ENCODE measurements around the gene CPNE9. TPM values are rescaled to one million over a fixed set of nuclear protein-coding genes. Genes with fewer than 3 reads are reported as not detected.

CPNE9 gene
- total RNA-seq, 1 donor from 2014 or later = 0.20 TPM

GRCh38 chr3:9721015-9721699 is 17.5 kb downstream of the CPNE9 start:
- H3K36me3 ChIP-seq (ENCODE audit: insufficient read depth, low read length) = no peaks in the 10 kb centered on the region
- Mint-ChIP-seq H3K9me3 (ENCODE audit: unreplicated experiment) (peaks cover 2% of the 10 kb centered on the region), H3K36me3 (ENCODE audit: low read depth, unreplicated experiment) (no peaks in the 10 kb centered on the region), H3K27me3 (ENCODE audit: low read depth, unreplicated experiment) (peaks cover 11% of the 10 kb centered on the region), H3K27ac (ENCODE audit: unreplicated experiment) (no peak overlapping the region), H3K4me1 (ENCODE audit: low read depth, unreplicated experiment) (peaks cover 3% of the 10 kb centered on the region), H3K4me3 (ENCODE audit: unreplicated experiment) (no peak overlapping the region)
- H4K20me1 ChIP-seq (ENCODE audit: insufficient read depth, low read length) = no peaks in the 10 kb centered on the region
- no peak overlapping the region for H3K27ac ChIP-seq (ENCODE audit: low read depth, low read length)
- no peak overlapping the region for H2AFZ ChIP-seq (ENCODE audit: low read depth, low read length)
- H3K9ac ChIP-seq (ENCODE audit: low read length) = no peak overlapping the region
- H3K4me1 ChIP-seq (ENCODE audit: insufficient read depth, low read length) = peaks cover under 1% of the 10 kb centered on the region
- no peaks in the 10 kb centered on the region for H3K27me3 ChIP-seq (ENCODE audit: insufficient read depth, low read length)
- FAIRE-seq (no peak), DNase-seq (ENCODE audit: low read depth) (no peak)
- no peak overlapping the region for H3K4me2 ChIP-seq (ENCODE audit: low read length)
- no peak overlapping the region for H3K4me3 ChIP-seq (ENCODE audit: insufficient read depth, low read depth, low read length)
- no peaks in the 10 kb centered on the region for H3K79me2 ChIP-seq (ENCODE audit: insufficient read depth, low read length)
- no peaks in the 10 kb centered on the region for H3K9me3 ChIP-seq (ENCODE audit: insufficient read depth, low read depth, low read length)
- TF ChIP-seq EZH2 (IDR thresholded peaks at IDR 0.05; ENCODE audit: insufficient read depth, low read length) = no peak
- TF ChIP-seq, protein P1, sequence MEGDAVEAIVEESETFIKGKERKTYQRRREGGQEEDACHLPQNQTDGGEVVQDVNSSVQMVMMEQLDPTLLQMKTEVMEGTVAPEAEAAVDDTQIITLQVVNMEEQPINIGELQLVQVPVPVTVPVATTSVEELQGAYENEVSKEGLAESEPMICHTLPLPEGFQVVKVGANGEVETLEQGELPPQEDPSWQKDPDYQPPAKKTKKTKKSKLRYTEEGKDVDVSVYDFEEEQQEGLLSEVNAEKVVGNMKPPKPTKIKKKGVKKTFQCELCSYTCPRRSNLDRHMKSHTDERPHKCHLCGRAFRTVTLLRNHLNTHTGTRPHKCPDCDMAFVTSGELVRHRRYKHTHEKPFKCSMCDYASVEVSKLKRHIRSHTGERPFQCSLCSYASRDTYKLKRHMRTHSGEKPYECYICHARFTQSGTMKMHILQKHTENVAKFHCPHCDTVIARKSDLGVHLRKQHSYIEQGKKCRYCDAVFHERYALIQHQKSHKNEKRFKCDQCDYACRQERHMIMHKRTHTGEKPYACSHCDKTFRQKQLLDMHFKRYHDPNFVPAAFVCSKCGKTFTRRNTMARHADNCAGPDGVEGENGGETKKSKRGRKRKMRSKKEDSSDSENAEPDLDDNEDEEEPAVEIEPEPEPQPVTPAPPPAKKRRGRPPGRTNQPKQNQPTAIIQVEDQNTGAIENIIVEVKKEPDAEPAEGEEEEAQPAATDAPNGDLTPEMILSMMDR (IDR thresholded peaks at IDR 0.05; ENCODE audit: insufficient read depth, low read depth, low read length) = no peak

DNA sequence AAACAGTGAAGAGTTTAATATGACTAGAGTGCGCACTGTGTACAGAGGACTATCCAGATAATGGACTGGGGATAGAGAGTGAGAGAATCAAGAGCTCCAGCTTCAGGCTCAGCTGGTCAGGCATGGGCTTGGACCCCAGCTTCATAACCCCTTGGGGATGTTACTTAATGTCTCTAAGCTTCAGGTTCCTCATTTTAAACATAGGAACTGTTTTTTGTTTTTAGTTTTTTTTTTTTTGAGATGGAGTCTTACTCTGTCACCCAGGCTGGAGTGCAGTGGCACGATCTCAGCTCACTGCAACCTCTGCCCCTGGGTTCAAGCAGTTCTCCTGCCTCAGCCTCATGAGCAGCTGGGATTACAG is 18.0 kb downstream of the CPNE9 start:
- Histone ChIP-seq H3K27me3 (ENCODE audit: insufficient read depth, low read length) (no peaks in the 10 kb centered on the region), H3K4me1 (ENCODE audit: insufficient read depth, low read length) (no peaks in the 10 kb centered on the region), H3K79me2 (ENCODE audit: insufficient read depth, low read length) (no peaks in the 10 kb centered on the region), H2AFZ (ENCODE audit: low read depth, low read length) (no peak overlapping the region), H3K4me3 (ENCODE audit: insufficient read depth, low read depth, low read length) (no peak overlapping the region), H3K9me3 (ENCODE audit: insufficient read depth, low read depth, low read length) (no peaks in the 10 kb centered on the region), H3K4me2 (ENCODE audit: low read length) (no peak overlapping the region), H3K9ac (ENCODE audit: low read length) (no peak overlapping the region), H3K27ac (ENCODE audit: low read depth, low read length) (no peak overlapping the region), H4K20me1 (ENCODE audit: insufficient read depth, low read length) (no peaks in the 10 kb centered on the region), H3K36me3 (ENCODE audit: insufficient read depth, low read length) (no peaks in the 10 kb centered on the region)
- H3K4me3 Mint-ChIP-seq (ENCODE audit: unreplicated experiment) = no peak overlapping the region
- no peaks in the 10 kb centered on the region for H3K36me3 Mint-ChIP-seq (ENCODE audit: low read depth, unreplicated experiment)
- no peak overlapping the region for H3K27ac Mint-ChIP-seq (ENCODE audit: unreplicated experiment)
- DNase-seq (ENCODE audit: low read depth) (no peak), FAIRE-seq (no peak)
- H3K4me1 Mint-ChIP-seq (ENCODE audit: low read depth, unreplicated experiment) = peaks cover 3% of the 10 kb centered on the region
- no peak for TF ChIP-seq EZH2 (IDR thresholded peaks at IDR 0.05; ENCODE audit: insufficient read depth, low read length)
- TF ChIP-seq, protein P1 (IDR thresholded peaks at IDR 0.05; ENCODE audit: insufficient read depth, low read depth, low read length) = no peak
- H3K27me3 Mint-ChIP-seq (ENCODE audit: low read depth, unreplicated experiment) = peaks cover 11% of the 10 kb centered on the region
- peaks cover 2% of the 10 kb centered on the region for H3K9me3 Mint-ChIP-seq (ENCODE audit: unreplicated experiment)

GRCh38 chr3:9725775-9726515 is 22.3 kb downstream of the CPNE9 start:
- FAIRE-seq = no peak
- no peaks in the 10 kb centered on the region for H3K36me3 Mint-ChIP-seq (ENCODE audit: low read depth, unreplicated experiment)
- no peaks in the 10 kb centered on the region for H3K27me3 ChIP-seq (ENCODE audit: insufficient read depth, low read length)

More at GRCh38 chr3:9725775-9726515, 22.3 kb downstream of the CPNE9 start:
- H3K27ac ChIP-seq (ENCODE audit: low read depth, low read length) = no peak overlapping the region
- no peak overlapping the region for H3K9ac ChIP-seq (ENCODE audit: low read length)
- H3K79me2 ChIP-seq (ENCODE audit: insufficient read depth, low read length) = no peaks in the 10 kb centered on the region
- no peaks in the 10 kb centered on the region for H3K9me3 ChIP-seq (ENCODE audit: insufficient read depth, low read depth, low read length)
- H3K27ac Mint-ChIP-seq (ENCODE audit: unreplicated experiment) = no peak overlapping the region
- H3K4me1 ChIP-seq (ENCODE audit: insufficient read depth, low read length) = peaks cover 5% of the 10 kb centered on the region
- peaks cover 2% of the 10 kb centered on the region for H3K9me3 Mint-ChIP-seq (ENCODE audit: unreplicated experiment)
- no peaks in the 10 kb centered on the region for H4K20me1 ChIP-seq (ENCODE audit: insufficient read depth, low read length)
- H3K27me3 Mint-ChIP-seq (ENCODE audit: low read depth, unreplicated experiment) = peaks cover 9% of the 10 kb centered on the region
- peaks cover 9% of the 10 kb centered on the region for H3K4me1 Mint-ChIP-seq (ENCODE audit: low read depth, unreplicated experiment)
- no peak for DNase-seq (ENCODE audit: low read depth)
- H3K4me3 ChIP-seq (ENCODE audit: insufficient read depth, low read depth, low read length) = no peak overlapping the region
- no peak overlapping the region for H3K4me2 ChIP-seq (ENCODE audit: low read length)
- H3K4me3 Mint-ChIP-seq (ENCODE audit: unreplicated experiment) = no peak overlapping the region
- H2AFZ ChIP-seq (ENCODE audit: low read depth, low read length) = no peak overlapping the region
- no peaks in the 10 kb centered on the region for H3K36me3 ChIP-seq (ENCODE audit: insufficient read depth, low read length)
- no peak for TF ChIP-seq EZH2 (IDR thresholded peaks at IDR 0.05; ENCODE audit: insufficient read depth, low read length)
- TF ChIP-seq, protein P1 (IDR thresholded peaks at IDR 0.05; ENCODE audit: insufficient read depth, low read depth, low read length) = no peak
